Type B pancreatic cell (in vitro differentiated cells): ENCODE results near the gene MORC1. TPM values are rescaled to one million over a fixed set of nuclear protein-coding genes. Genes with fewer than 3 reads are reported as not detected.

Experiments used
- DNase-seq: peaks from one replicate; pipeline ENCODE4 v3.0.0; 2021; ENCODE audit warnings: mixed read lengths; ENCODE audit not compliant: unreplicated experiment; ENCODE audit errors: extremely low spot score
- H3K27ac Mint-ChIP-seq: 2 replicates; pipeline ENCODE4 v1.8.0; 2021; ENCODE audit warnings: mild to moderate bottlenecking, mixed read lengths
- H3K27me3 Mint-ChIP-seq: 2 replicates; pipeline ENCODE4 v1.8.0; 2021; ENCODE audit warnings: mixed read lengths
- H3K36me3 Mint-ChIP-seq: 2 replicates; pipeline ENCODE4 v1.8.0; 2021; ENCODE audit warnings: mixed read lengths
- H3K4me1 Mint-ChIP-seq: one replicate; pipeline ENCODE4 v1.8.0; 2021; ENCODE audit warnings: mixed read lengths; ENCODE audit not compliant: unreplicated experiment
- H3K4me3 Mint-ChIP-seq: 2 replicates; pipeline ENCODE4 v1.8.0; 2021; ENCODE audit warnings: mild to moderate bottlenecking, mixed read lengths
- H3K9me3 Mint-ChIP-seq: 2 replicates; pipeline ENCODE4 v1.8.0; 2021; ENCODE audit warnings: mixed read lengths
- total RNA-seq: library from RNA; stranded (reverse); gene quantifications from 2 replicates; pipeline ENCODE4 v1.2.1, GENCODE V29; 2021; ENCODE audit warnings: low replicate concordance
- TF ChIP-seq, protein P1 (sequence below): fragments of 200-600 bp; sonication (generic); conservative IDR thresholded peaks from 2 replicates; pipeline ENCODE4 v1.5.0; 2021; ENCODE audit warnings: antibody characterized with exemption, mild to moderate bottlenecking

The MORC1 gene
- total RNA-seq, 1 donor from 2014 or later, result not detected

DNA sequence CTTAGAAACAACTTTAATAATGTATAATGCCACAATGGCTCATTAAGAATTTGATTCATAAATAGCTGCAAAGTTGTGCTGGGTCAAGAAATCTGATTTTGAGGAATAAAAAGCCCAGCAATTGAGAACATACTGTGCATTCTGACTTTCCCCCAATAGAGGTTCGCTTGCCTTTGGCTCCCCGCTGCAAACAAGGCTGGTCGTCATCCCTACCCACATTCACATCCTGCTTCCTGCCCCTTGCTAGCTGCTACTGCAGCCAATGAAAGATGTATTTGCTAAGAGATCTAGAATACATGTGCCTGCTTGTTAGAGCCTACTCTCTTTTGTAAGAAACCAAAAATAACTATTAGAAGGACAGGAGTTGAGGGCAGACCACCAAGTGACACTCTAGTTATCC is 112.5 kb downstream of the MORC1 start:
- Mint-ChIP-seq H3K27me3 (no peaks in the 10 kb centered on the region), H3K4me3 (no peak overlapping the region), H3K9me3 (no peaks in the 10 kb centered on the region), H3K27ac (no peak overlapping the region), H3K4me1 (no peaks in the 10 kb centered on the region), H3K36me3 (no peaks in the 10 kb centered on the region)
- DNase-seq, result no peak
- TF ChIP-seq, protein P1, sequence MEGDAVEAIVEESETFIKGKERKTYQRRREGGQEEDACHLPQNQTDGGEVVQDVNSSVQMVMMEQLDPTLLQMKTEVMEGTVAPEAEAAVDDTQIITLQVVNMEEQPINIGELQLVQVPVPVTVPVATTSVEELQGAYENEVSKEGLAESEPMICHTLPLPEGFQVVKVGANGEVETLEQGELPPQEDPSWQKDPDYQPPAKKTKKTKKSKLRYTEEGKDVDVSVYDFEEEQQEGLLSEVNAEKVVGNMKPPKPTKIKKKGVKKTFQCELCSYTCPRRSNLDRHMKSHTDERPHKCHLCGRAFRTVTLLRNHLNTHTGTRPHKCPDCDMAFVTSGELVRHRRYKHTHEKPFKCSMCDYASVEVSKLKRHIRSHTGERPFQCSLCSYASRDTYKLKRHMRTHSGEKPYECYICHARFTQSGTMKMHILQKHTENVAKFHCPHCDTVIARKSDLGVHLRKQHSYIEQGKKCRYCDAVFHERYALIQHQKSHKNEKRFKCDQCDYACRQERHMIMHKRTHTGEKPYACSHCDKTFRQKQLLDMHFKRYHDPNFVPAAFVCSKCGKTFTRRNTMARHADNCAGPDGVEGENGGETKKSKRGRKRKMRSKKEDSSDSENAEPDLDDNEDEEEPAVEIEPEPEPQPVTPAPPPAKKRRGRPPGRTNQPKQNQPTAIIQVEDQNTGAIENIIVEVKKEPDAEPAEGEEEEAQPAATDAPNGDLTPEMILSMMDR, result no peak

DNA sequence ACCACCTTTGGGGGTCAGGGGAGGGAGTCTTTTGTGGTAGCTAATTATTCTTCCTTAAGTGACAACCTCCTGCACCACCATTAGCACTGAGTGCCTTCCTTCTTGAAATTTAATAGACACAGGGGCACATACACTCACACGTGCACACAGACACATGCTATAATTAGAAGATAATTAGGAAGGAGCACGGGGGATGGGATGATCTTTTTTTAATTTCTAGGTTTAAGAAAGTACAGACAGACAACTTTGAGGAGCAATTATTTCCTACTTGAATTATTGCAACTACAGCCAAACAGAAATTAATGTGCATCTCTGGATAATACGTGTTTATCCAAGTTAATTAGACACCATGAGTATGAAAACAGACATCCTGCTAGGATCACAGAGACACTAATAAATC is 119.5 kb downstream of the MORC1 start:
- no peaks in the 10 kb centered on the region for H3K27me3 Mint-ChIP-seq
- TF ChIP-seq, protein P1, result no peak
- H3K27ac Mint-ChIP-seq, result no peak overlapping the region
- no peak for DNase-seq
- H3K36me3 Mint-ChIP-seq, result no peaks in the 10 kb centered on the region
- H3K4me1 Mint-ChIP-seq, result peaks cover 11% of the 10 kb centered on the region
- H3K9me3 Mint-ChIP-seq, result no peaks in the 10 kb centered on the region
- H3K4me3 Mint-ChIP-seq, result no peak overlapping the region

DNA sequence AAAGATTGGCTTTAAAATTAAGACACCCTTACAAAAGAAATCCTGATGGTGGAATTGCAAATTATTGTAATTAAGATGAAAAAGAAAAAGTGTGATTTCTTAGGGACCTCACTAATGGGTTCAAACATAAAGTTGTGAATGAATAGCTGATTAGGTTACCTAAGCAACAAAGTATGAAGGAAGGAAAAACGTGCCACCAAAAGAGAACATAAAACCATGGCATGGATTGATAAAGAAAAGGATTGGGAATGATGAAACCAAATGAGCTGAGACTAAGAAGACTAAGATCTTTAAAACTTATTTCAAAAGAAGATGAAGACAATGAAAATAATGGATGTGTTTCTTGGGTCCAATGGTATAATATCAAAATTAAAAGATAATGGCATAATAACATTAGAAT is 132.1 kb downstream of the MORC1 start:
- TF ChIP-seq, protein P1, result no peak
- no peak overlapping the region for H3K4me3 Mint-ChIP-seq
- no peaks in the 10 kb centered on the region for H3K9me3 Mint-ChIP-seq
- no peaks in the 10 kb centered on the region for H3K27me3 Mint-ChIP-seq
- H3K4me1 Mint-ChIP-seq, result no peaks in the 10 kb centered on the region
- H3K27ac Mint-ChIP-seq, result no peak overlapping the region
- DNase-seq, result no peak
- no peaks in the 10 kb centered on the region for H3K36me3 Mint-ChIP-seq

DNA sequence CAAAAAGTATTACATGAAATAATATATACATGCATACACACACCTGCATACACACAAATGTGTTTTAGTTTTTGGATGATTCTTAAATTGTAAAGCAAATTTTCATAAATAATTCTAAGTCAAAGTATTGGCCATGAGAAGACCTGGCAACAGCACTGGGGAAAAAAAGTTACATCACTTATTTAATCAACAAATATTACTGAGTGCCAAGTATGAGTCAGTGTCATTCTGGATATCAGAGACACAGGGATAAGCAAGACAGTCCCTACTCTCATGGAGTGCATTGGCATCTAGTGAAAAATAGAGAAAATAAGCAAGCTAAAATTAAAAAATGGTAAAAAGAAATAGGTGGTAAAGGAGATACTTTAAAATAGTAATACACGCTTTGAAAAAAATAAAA is 134.9 kb downstream of the MORC1 start:
- H3K9me3 Mint-ChIP-seq, result no peaks in the 10 kb centered on the region
- no peaks in the 10 kb centered on the region for H3K36me3 Mint-ChIP-seq
- TF ChIP-seq, protein P1, result no peak
- no peaks in the 10 kb centered on the region for H3K27me3 Mint-ChIP-seq
- H3K4me3 Mint-ChIP-seq, result no peak overlapping the region
- H3K27ac Mint-ChIP-seq, result no peak overlapping the region
- no peaks in the 10 kb centered on the region for H3K4me1 Mint-ChIP-seq
- DNase-seq, result no peak

DNA sequence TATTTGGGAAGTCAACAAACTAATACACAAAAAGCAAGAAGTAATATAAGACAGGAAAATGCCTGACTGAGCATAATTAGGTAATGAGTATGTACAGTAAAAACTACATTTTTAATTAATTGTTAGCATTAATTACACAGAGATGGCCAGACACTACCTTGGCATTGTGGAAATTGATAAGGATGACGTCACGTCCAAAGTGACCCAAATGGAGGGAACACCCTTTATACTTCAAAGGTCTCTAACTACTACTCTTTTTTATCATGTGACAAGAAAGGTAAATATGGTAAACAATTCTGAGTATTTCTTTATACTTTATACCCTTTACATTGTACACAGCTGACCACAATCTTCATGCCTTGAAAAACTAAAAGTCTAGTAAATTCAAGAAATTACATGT is 141.9 kb downstream of the MORC1 start:
- H3K4me1 Mint-ChIP-seq, result no peaks in the 10 kb centered on the region
- TF ChIP-seq, protein P1, result no peak
- no peaks in the 10 kb centered on the region for H3K36me3 Mint-ChIP-seq
- H3K27me3 Mint-ChIP-seq, result no peaks in the 10 kb centered on the region
- no peak overlapping the region for H3K27ac Mint-ChIP-seq
- peaks cover 5% of the 10 kb centered on the region for H3K9me3 Mint-ChIP-seq
- H3K4me3 Mint-ChIP-seq, result no peak overlapping the region
- DNase-seq, result no peak

DNA sequence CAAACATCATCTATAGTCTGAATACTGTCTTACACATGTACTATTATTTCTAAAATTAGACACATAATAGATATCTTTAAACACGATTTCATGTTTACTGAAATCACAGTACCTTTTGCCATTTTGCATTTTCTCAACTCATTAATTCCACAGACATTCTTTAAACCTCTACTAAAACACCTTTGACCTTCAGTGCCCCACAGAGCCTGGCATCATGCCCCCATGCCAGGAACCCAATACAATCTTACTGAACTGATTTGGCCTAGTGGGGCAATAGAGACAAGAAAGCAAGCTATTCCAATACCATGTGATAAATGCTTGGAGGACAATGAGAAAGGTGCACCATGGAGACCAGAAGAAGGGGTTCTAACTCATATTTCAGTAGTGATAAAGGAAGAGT is 144.9 kb downstream of the MORC1 start:
- DNase-seq, result no peak
- no peaks in the 10 kb centered on the region for H3K4me1 Mint-ChIP-seq
- TF ChIP-seq, protein P1, result no peak
- H3K9me3 Mint-ChIP-seq, result peaks cover 5% of the 10 kb centered on the region
- no peaks in the 10 kb centered on the region for H3K36me3 Mint-ChIP-seq
- no peak overlapping the region for H3K4me3 Mint-ChIP-seq
- no peak overlapping the region for H3K27ac Mint-ChIP-seq
- no peaks in the 10 kb centered on the region for H3K27me3 Mint-ChIP-seq
